GM19351 (cell line): ENCODE results near the gene MND1.

ENCODE experiments used
- ATAC-seq: cut with Tn5 transposase; IDR thresholded peaks from one replicate; pipeline ENCODE4 v1.9.1; 2021; ENCODE audit warnings: mild to moderate bottlenecking, moderate library complexity; ENCODE audit not compliant: unreplicated experiment

The MND1 gene

GRCh38 chr4:153344131-153345011 lies at the start of gene MND1:
Gene MND1, plus strand, starts transcription at chr4:153344688. Its CDS starts 50 bp downstream, at chr4:153344738.
- ATAC-seq = peak; percentile 76

- ATAC-seq = no peak
Observed at GRCh38 chr4:153295131-153295755, 49.2 kb upstream of the MND1 start.

GRCh38 chr4:153296040-153296823 lies 48.3 kb upstream of the MND1 start:
- ATAC-seq = no peak

GRCh38 chr4:153297116-153297515 lies 47.4 kb upstream of the MND1 start:
- ATAC-seq = no peak

- ATAC-seq = no peak
Observed at GRCh38 chr4:153310793-153311192, 33.7 kb upstream of the MND1 start.

- no peak for ATAC-seq
Observed at GRCh38 chr4:153314915-153315314, 29.6 kb upstream of the MND1 start.

- ATAC-seq = peak; percentile 89
Observed at GRCh38 chr4:153318696-153319320, 25.7 kb upstream of the MND1 start.

GRCh38 chr4:153322791-153323190 lies 21.7 kb upstream of the MND1 start:
- no peak for ATAC-seq

GRCh38 chr4:153324046-153324445 lies 20.4 kb upstream of the MND1 start:
- ATAC-seq = no peak

- no peak for ATAC-seq
Observed at GRCh38 chr4:153325558-153325957, 18.9 kb upstream of the MND1 start.

GRCh38 chr4:153326513-153326912 lies 18.0 kb upstream of the MND1 start:
- no peak for ATAC-seq

GRCh38 chr4:153327247-153327646 lies 17.2 kb upstream of the MND1 start:
- peak; percentile 69 for ATAC-seq

- ATAC-seq = no peak
Observed at GRCh38 chr4:153332936-153333335, 11.6 kb upstream of the MND1 start.

- no peak for ATAC-seq
Observed at GRCh38 chr4:153333874-153334273, 10.6 kb upstream of the MND1 start.

GRCh38 chr4:153335665-153336064 lies 8.8 kb upstream of the MND1 start:
- no peak for ATAC-seq

GRCh38 chr4:153337686-153338085 lies 6.8 kb upstream of the MND1 start:
- no peak for ATAC-seq

GRCh38 chr4:153341575-153342090 lies 2.9 kb upstream of the MND1 start:
- ATAC-seq = peak; percentile 26

- no peak for ATAC-seq
Observed at GRCh38 chr4:153342751-153343552, 1.5 kb upstream of the MND1 start.

GRCh38 chr4:153345012-153345981 lies 809 bp downstream of the MND1 start:
- ATAC-seq = peak; percentile 35
